SK-N-SH treated with all-trans-retinoic acid at 6 μM for 48 hours (cell line): ENCODE data around the gene LEP.

Source experiments
- CSRNP3 ChIP-seq: fragments of 250-450 bp; sonication (Bioruptor Pico); IDR thresholded peaks from 2 replicates; pipeline ENCODE4 v1.5.1; 2021; ENCODE audit warnings: mild to moderate bottlenecking, moderate library complexity
- PATZ1 ChIP-seq: fragments of 250-450 bp; sonication (Bioruptor Pico); IDR thresholded peaks from 2 replicates; pipeline ENCODE4 v1.8.0; 2020; ENCODE audit warnings: mild to moderate bottlenecking, moderate library complexity, borderline replicate concordance

- no peak for TF ChIP-seq CSRNP3 (CRISPR knock-in tag)
- no peak for TF ChIP-seq PATZ1 (CRISPR knock-in tag)
These were observed 33.5 kb upstream of the LEP start for GRCh38 chr7:128207609-128208008.
